HG03280 (cell line): ENCODE data around the gene PRTG.

Experiments used
- ATAC-seq: cut with Tn5 transposase; IDR thresholded peaks from one replicate; pipeline ENCODE4 v1.9.1; 2021; ENCODE audit warnings: mild to moderate bottlenecking, moderate library complexity; ENCODE audit not compliant: unreplicated experiment

The PRTG gene

DNA sequence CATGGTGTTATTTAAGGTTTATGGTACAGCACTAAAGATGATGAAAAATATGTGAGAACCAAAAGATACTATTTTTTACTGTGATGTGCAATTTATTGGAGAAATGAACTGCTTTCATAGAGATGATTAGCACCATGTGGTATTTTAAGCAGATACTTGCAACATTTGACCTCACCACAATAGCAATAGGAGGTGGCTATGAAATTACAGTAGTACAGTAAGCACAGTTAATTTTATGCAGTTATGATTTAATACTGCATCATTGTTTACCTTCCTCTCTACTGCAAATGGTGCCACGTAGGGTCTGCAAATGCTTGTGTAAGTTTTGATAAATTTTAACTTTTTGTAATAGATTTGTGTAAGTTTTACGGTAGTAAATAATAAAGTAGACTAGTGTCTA is 168.9 kb downstream of the PRTG start:
- ATAC-seq = no peak

DNA sequence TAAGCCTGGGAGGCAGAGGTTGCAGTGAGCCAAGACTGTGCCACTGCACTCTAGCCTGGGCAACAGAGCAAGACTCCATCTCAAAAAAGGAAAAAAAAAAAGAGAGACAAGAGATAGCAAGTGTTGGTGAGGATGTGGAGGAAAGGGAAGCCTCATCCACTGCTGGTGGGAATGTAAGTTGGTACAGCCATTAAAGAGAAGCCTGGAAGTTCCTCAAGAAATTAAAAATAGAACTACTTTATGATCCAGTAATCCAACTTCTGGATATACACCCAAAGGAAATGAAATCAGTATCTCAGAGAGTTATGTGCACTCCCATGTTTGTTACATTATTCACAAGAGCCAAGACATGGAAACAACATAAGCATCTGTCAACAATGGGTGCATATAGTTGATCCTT is 169.7 kb downstream of the PRTG start:
- ATAC-seq = no peak

DNA sequence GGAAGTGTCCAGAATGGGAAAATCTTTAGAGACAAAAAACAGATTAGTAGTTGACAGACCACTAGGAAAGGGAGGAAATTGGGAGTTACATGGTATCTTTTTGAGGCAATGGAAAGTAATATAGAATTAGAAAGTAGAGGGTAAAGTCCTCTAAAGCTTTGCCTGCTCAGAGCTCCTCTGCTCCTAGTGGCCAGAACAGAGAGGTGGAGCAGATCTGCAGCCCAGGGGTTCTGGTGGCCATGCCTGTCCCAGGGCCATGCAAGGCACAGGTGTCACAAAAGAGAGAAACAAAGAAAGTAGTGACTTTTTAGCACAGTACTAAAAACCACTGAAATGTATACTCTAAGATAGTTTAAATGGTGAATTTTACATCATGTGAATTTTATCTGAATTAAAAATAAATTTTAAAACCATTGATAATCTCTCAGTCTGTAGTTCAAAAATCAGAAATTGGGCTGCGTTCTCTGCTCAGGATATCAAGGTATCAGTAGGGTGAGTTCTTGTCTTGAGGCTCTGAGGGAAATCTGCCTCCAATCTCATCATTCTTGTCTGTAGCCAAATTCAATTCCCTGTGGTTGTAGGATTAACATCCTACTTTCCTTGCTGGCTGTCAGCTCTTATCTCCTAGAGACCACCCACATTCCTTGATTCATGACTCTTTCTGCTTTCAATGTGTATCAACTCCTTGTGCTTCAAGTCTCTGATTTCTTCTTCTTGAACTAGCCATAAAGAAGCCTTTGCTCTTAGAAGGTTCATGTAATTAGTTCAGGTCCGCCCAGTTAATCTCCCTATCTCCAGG is 178.4 kb downstream of the PRTG start:
- ATAC-seq = no peak

DNA sequence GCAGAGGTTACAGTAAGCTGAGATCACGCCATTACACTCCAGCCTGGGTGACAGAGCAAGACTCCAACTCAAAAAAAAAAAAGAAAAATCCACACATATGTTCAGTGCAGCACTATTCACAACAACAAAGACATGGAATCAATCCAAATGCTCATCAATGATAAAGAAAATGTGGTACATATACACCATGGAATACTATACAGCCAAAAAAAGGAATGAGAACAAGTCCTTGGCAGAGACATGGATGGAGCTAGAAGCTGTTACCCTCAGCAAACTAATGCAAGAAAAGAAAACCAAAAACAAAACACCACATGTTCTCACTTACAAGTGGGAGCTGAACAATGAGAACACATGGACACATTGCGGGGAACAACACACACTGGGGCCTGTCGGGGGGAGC is 180.4 kb downstream of the PRTG start:
- ATAC-seq = no peak
